Neural progenitor cell (in vitro differentiated cells): Measurements from ENCODE around the gene TNFSF13. TPM values are rescaled to one million over a fixed set of nuclear protein-coding genes. Genes with fewer than 3 reads are reported as not detected.

Source experiments
- DNase-seq: peaks from one replicate; pipeline ENCODE4 v3.0.0-alpha.2; 2016; ENCODE audit warnings: low spot score
- H2AFZ ChIP-seq: fragments of 200-600 bp; sonication (generic); replicated peaks from 2 replicates; pipeline ENCODE4 v1.6.1; 2016; ENCODE audit warnings: antibody characterized with exemption
- H3F3A ChIP-seq: fragments of 200-600 bp; sonication (generic); 2 replicates; pipeline ENCODE4 v1.6.1; 2016; ENCODE audit warnings: antibody characterized with exemption, low read depth
- H3K27ac ChIP-seq: fragments of 200-600 bp; sonication (generic); 2 replicates; pipeline ENCODE4 v1.5.1; 2016; ENCODE audit warnings: mild to moderate bottlenecking
- H3K27me3 ChIP-seq: fragments of 200-600 bp; sonication (generic); 2 replicates; pipeline ENCODE4 v1.6.1; 2016; ENCODE audit warnings: mild to moderate bottlenecking, moderate library complexity
- H3K36me3 ChIP-seq: fragments of 200-600 bp; sonication (generic); 2 replicates; pipeline ENCODE4 v1.5.1; 2016
- H3K4me1 ChIP-seq: fragments of 200-600 bp; sonication (generic); 2 replicates; pipeline ENCODE4 v1.6.1; 2016; ENCODE audit warnings: mixed run types
- H3K4me2 ChIP-seq: fragments of 200-600 bp; sonication (generic); 2 replicates; pipeline ENCODE4 v1.6.1; 2016
- H3K4me3 ChIP-seq: fragments of 200-600 bp; sonication (generic); 2 replicates; pipeline ENCODE4 v1.5.1; 2016
- H3K79me2 ChIP-seq: fragments of 200-600 bp; sonication (generic); 2 replicates; pipeline ENCODE4 v1.6.1; 2016; ENCODE audit warnings: low read depth
- H3K9ac ChIP-seq: fragments of 200-600 bp; sonication (generic); 2 replicates; pipeline ENCODE4 v1.6.1; 2016
- H3K9me3 ChIP-seq: fragments of 200-600 bp; sonication (generic); 2 replicates; pipeline ENCODE4 v1.5.1; 2016; ENCODE audit warnings: low read depth
- H4K20me1 ChIP-seq: fragments of 200-600 bp; sonication (generic); 2 replicates; pipeline ENCODE4 v1.6.1; 2016; ENCODE audit warnings: low read depth
- H3K27ac Mint-ChIP-seq: 3 replicates; pipeline ENCODE4 v1.8.0; 2021; ENCODE audit warnings: mixed read lengths
- H3K27me3 Mint-ChIP-seq: 2 replicates; pipeline ENCODE4 v1.8.0; 2022; ENCODE audit warnings: low read depth, mild to moderate bottlenecking, inconsistent platforms, moderate library complexity, mixed read lengths; ENCODE audit not compliant: insufficient read depth
- H3K36me3 Mint-ChIP-seq: 3 replicates; pipeline ENCODE4 v1.8.0; 2021; ENCODE audit warnings: mixed read lengths
- H3K4me1 Mint-ChIP-seq: 3 replicates; pipeline ENCODE4 v1.8.0; 2021; ENCODE audit warnings: mixed read lengths
- H3K4me3 Mint-ChIP-seq: 3 replicates; pipeline ENCODE4 v1.8.0; 2021; ENCODE audit warnings: mild to moderate bottlenecking, moderate library complexity, mixed read lengths
- H3K9me3 Mint-ChIP-seq: 3 replicates; pipeline ENCODE4 v1.8.0; 2020; ENCODE audit warnings: mixed read lengths
- EZH2 ChIP-seq: fragments of 200-600 bp; sonication (generic); IDR thresholded peaks from 2 replicates; pipeline ENCODE4 v1.6.1; 2017; ENCODE audit warnings: antibody characterized with exemption, mild to moderate bottlenecking, moderate library complexity
- EZH2phosphoT487 ChIP-seq: fragments of 200-600 bp; sonication (generic); IDR thresholded peaks from 2 replicates; pipeline ENCODE4 v1.6.1; 2017; ENCODE audit warnings: antibody characterized with exemption
- total RNA-seq: library from RNA; depleted of rRNA; stranded (reverse); fragments of >200 nt; gene quantifications from 2 replicates; pipeline ENCODE4 v1.2.3, GENCODE V29; 2015; ENCODE audit warnings: low replicate concordance
- TF ChIP-seq, protein P1 (sequence below): fragments of 200-600 bp; sonication (generic); IDR thresholded peaks from 2 replicates; pipeline ENCODE4 v1.5.1; 2017; ENCODE audit warnings: antibody characterized with exemption, mild to moderate bottlenecking

The TNFSF13 gene
- total RNA-seq, 1 donor from 2014 or later = not detected

GRCh38 chr17:7589204-7589868, 30.8 kb downstream of the TNFSF13 start:
- Mint-ChIP-seq H3K4me1 (peaks cover 13% of the 10 kb centered on the region), H3K9me3 (no peaks in the 10 kb centered on the region), H3K27me3 (peaks cover 12% of the 10 kb centered on the region), H3K27ac (no peak overlapping the region), H3K4me3 (no peak overlapping the region), H3K36me3 (peaks cover 31% of the 10 kb centered on the region)
- peak overlapping the region; percentile 35 for H3K4me3 ChIP-seq
- H3K9me3 ChIP-seq = no peaks in the 10 kb centered on the region
- TF ChIP-seq, protein P1, sequence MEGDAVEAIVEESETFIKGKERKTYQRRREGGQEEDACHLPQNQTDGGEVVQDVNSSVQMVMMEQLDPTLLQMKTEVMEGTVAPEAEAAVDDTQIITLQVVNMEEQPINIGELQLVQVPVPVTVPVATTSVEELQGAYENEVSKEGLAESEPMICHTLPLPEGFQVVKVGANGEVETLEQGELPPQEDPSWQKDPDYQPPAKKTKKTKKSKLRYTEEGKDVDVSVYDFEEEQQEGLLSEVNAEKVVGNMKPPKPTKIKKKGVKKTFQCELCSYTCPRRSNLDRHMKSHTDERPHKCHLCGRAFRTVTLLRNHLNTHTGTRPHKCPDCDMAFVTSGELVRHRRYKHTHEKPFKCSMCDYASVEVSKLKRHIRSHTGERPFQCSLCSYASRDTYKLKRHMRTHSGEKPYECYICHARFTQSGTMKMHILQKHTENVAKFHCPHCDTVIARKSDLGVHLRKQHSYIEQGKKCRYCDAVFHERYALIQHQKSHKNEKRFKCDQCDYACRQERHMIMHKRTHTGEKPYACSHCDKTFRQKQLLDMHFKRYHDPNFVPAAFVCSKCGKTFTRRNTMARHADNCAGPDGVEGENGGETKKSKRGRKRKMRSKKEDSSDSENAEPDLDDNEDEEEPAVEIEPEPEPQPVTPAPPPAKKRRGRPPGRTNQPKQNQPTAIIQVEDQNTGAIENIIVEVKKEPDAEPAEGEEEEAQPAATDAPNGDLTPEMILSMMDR = peak; percentile 86
- TF ChIP-seq EZH2 = no peak
- TF ChIP-seq EZH2phosphoT487 = no peak
- peak overlapping the region; percentile 70 for H3K4me2 ChIP-seq
- H3K27ac ChIP-seq = peak overlapping the region; percentile 99
- no peaks in the 10 kb centered on the region for H3K27me3 ChIP-seq
- peaks cover 5% of the 10 kb centered on the region for H4K20me1 ChIP-seq
- peaks cover 45% of the 10 kb centered on the region for H3K4me1 ChIP-seq
- H3K79me2 ChIP-seq = peaks cover 25% of the 10 kb centered on the region
- peak; percentile 94 for DNase-seq
- H3F3A ChIP-seq = peaks cover 61% of the 10 kb centered on the region
- H3K9ac ChIP-seq = no peak overlapping the region
- H2AFZ ChIP-seq = no peak overlapping the region
- H3K36me3 ChIP-seq = peaks cover 3% of the 10 kb centered on the region

- H3K27me3 Mint-ChIP-seq = peaks cover 12% of the 10 kb centered on the region
- peaks cover 34% of the 10 kb centered on the region for H3K36me3 Mint-ChIP-seq
- H3K4me3 Mint-ChIP-seq = peak within 1 kb of the TSS; percentile 17
- H3K27ac Mint-ChIP-seq = peak within 1 kb of the TSS; percentile 17
- H3F3A ChIP-seq = peaks cover 68% of the 10 kb centered on the region
- peaks cover 3% of the 10 kb centered on the region for H3K36me3 ChIP-seq
- H3K27me3 ChIP-seq = no peaks in the 10 kb centered on the region
- H3K4me1 Mint-ChIP-seq = peaks cover 9% of the 10 kb centered on the region
- peaks cover 40% of the 10 kb centered on the region for H3K4me1 ChIP-seq
- DNase-seq = peak; percentile 54
- no peak for TF ChIP-seq EZH2
- TF ChIP-seq, protein P1 = no peak
- TF ChIP-seq EZH2phosphoT487 = no peak
- no peaks in the 10 kb centered on the region for H3K9me3 Mint-ChIP-seq
- H2AFZ ChIP-seq = no peak within 1 kb of the TSS
- H3K9me3 ChIP-seq = no peaks in the 10 kb centered on the region
- no peak within 1 kb of the TSS for H3K9ac ChIP-seq
- H3K79me2 ChIP-seq = peaks cover 18% of the 10 kb centered on the region
- H3K4me3 ChIP-seq = peak within 1 kb of the TSS; percentile 35
- peaks cover 5% of the 10 kb centered on the region for H4K20me1 ChIP-seq
- peak within 1 kb of the TSS; percentile 99 for H3K27ac ChIP-seq
- H3K4me2 ChIP-seq = peak within 1 kb of the TSS; percentile 70
Observed at GRCh38 chr17:7589891-7590691, 31.5 kb downstream of the TNFSF13 start, which contains the start of gene SOX15. Gene SOX15, minus strand, starts transcription at chr17:7590094. Its CDS starts 418 bp downstream, at chr17:7589676.

GRCh38 chr17:7590743-7591142, 32.2 kb downstream of the TNFSF13 start:
- Histone ChIP-seq H3K27ac (peak overlapping the region; percentile 99), H3K4me1 (peaks cover 40% of the 10 kb centered on the region), H3K4me2 (peak overlapping the region; percentile 70), H3K79me2 (peaks cover 11% of the 10 kb centered on the region), H3K9me3 (no peaks in the 10 kb centered on the region), H3K27me3 (no peaks in the 10 kb centered on the region), H4K20me1 (peaks cover 5% of the 10 kb centered on the region), H3K4me3 (peak overlapping the region; percentile 15), H3F3A (peaks cover 67% of the 10 kb centered on the region), H2AFZ (no peak overlapping the region), H3K9ac (no peak overlapping the region), H3K36me3 (peaks cover 3% of the 10 kb centered on the region)
- H3K27ac Mint-ChIP-seq = peak overlapping the region; percentile 17
- peaks cover 9% of the 10 kb centered on the region for H3K4me1 Mint-ChIP-seq
- peak; percentile 92 for DNase-seq
- TF ChIP-seq EZH2phosphoT487 = no peak
- H3K27me3 Mint-ChIP-seq = peaks cover 14% of the 10 kb centered on the region
- H3K9me3 Mint-ChIP-seq = no peaks in the 10 kb centered on the region
- H3K36me3 Mint-ChIP-seq = peaks cover 38% of the 10 kb centered on the region
- peak overlapping the region; percentile 17 for H3K4me3 Mint-ChIP-seq
